Prostate gland (tissue), 2 donors: Measurements from ENCODE around the gene AQP12B. TPM values are rescaled to one million over a fixed set of nuclear protein-coding genes. Genes with fewer than 3 reads are reported as not detected.

ENCODE experiments used
- DNase-seq: peaks from one replicate; pipeline ENCODE4 v3.0.0-alpha.2; 2019; ENCODE audit warnings: low spot score
- H3K27ac ChIP-seq, 2 donors: fragments of 200-600 bp; sonication (generic); 2 replicates each; pipeline ENCODE4 v1.5.1; 2017 to 2019
- H3K27me3 ChIP-seq: fragments of 200-600 bp; sonication (generic); replicated peaks from 2 replicates; pipeline ENCODE4 v1.5.1; 2019; ENCODE audit not compliant: insufficient read depth
- H3K36me3 ChIP-seq, 2 donors: fragments of 200-600 bp; sonication (generic); 1 replicate in 1 of 2; 2 replicates in 1 of 2; pipeline versions ENCODE4 v1.5.1 to v1.8.1; 2017 to 2019
- H3K4me1 ChIP-seq: fragments of 200-600 bp; sonication (generic); replicated peaks from 2 replicates; pipeline ENCODE4 v1.5.1; 2019
- H3K4me3 ChIP-seq, 2 donors: fragments of 200-600 bp; sonication (generic); 2 replicates each; pipeline ENCODE4 v1.5.1; 2017 to 2019
- H3K9me3 ChIP-seq: fragments of 200-600 bp; sonication (generic); 2 replicates; pipeline ENCODE4 v1.5.1; 2017
- CTCF ChIP-seq, 4 experiments: fragments of 200-600 bp in 2 of 4; fragments of 450-650 bp in 2 of 4; sonication (generic) in 2 of 4; IDR thresholded peaks; 1 replicate in 3 of 4; 2 replicates in 1 of 4; pipeline ENCODE4 v1.5.1; 2016 to 2019; ENCODE audit warnings: antibody characterized with exemption in 4 of 4, mild to moderate bottlenecking in 2 of 4, moderate library complexity in 2 of 4
- POLR2A ChIP-seq: fragments of 450-650 bp; IDR thresholded peaks from one replicate; pipeline ENCODE4 v1.6.1; 2016; ENCODE audit warnings: antibody characterized with exemption, mild to moderate bottlenecking
- POLR2AphosphoS5 ChIP-seq: sonication (generic); formaldehyde crosslinking; IDR thresholded peaks from one replicate; pipeline ENCODE4 v1.6.1; 2017; ENCODE audit warnings: antibody characterized with exemption
- WGBS: methylation state at CpG from one replicate; pipeline ENCODE4 v1.1.5; 2018; 5-methylcytosine and 5-hydroxymethylcytosine counted together
- intact Hi-C: fragments of 100-400 bp; cut with DNase I; formaldehyde crosslinking; loops from one replicate; pipeline ENCODE4 v1.14.2; 2022
- small RNA-seq, 2 donors: library from RNA; depleted of rRNA; stranded (forward); fragments of <200 nt; gene quantifications; one replicate each; pipeline ENCODE3, GENCODE V24; 2016
- total RNA-seq, 2 donors: library from RNA; depleted of rRNA; stranded (reverse); fragments of >200 nt; gene quantifications; one replicate each; pipeline ENCODE4 v1.1.0, GENCODE V29; 2016

AQP12B gene
- total RNA-seq, 2 donors from 2014 or later, result not detected

- intact Hi-C loops, result no loop called here
- Histone ChIP-seq H3K4me3 (no peak overlapping the region), H3K27me3 (no peaks in the 10 kb centered on the region), H3K36me3 (no peaks in the 10 kb centered on the region), H3K9me3 (no peaks in the 10 kb centered on the region), H3K27ac (no peak overlapping the region), H3K4me1 (no peaks in the 10 kb centered on the region)
- TF ChIP-seq CTCF (IDR thresholded peaks at IDR 0.05) (no peak), POLR2AphosphoS5 (no peak), POLR2A (no peak)
- no peak for DNase-seq
- WGBS, result 67% methylated on average over 15 of the region's 20 CpGs
These were observed 53.7 kb downstream of the AQP12B start for GRCh38 chr2:240628808-240629618.

- TF ChIP-seq POLR2A (no peak), CTCF (IDR thresholded peaks at IDR 0.05) (no peak), POLR2AphosphoS5 (no peak)
- Histone ChIP-seq H3K4me3 (no peak overlapping the region), H3K9me3 (no peaks in the 10 kb centered on the region), H3K27ac (no peak overlapping the region), H3K4me1 (no peaks in the 10 kb centered on the region), H3K27me3 (no peaks in the 10 kb centered on the region), H3K36me3 (no peaks in the 10 kb centered on the region)
- intact Hi-C loops, result no loop called here
- 72% methylated on average over 7 of the region's 7 CpGs for WGBS
- no peak for DNase-seq
These were observed 54.2 kb downstream of the AQP12B start for GRCh38 chr2:240628507-240628807.

GRCh38 chr2:240627736-240628506, 54.8 kb downstream of the AQP12B start:
- no peak overlapping the region for H3K27ac ChIP-seq
- no peaks in the 10 kb centered on the region for H3K9me3 ChIP-seq
- no peaks in the 10 kb centered on the region for H3K36me3 ChIP-seq
- H3K4me1 ChIP-seq, result no peaks in the 10 kb centered on the region
- H3K4me3 ChIP-seq, result no peak overlapping the region
- no peak for TF ChIP-seq POLR2AphosphoS5
- TF ChIP-seq CTCF (IDR thresholded peaks at IDR 0.05), result no peak
- no peak for TF ChIP-seq POLR2A
- intact Hi-C loops, result no loop called here
- no peak for DNase-seq
- WGBS, result 94% methylated on average over 17 of the region's 17 CpGs
- no peaks in the 10 kb centered on the region for H3K27me3 ChIP-seq

GRCh38 chr2:240626531-240627300, 56.0 kb downstream of the AQP12B start:
- Histone ChIP-seq H3K27ac (no peak overlapping the region), H3K27me3 (no peaks in the 10 kb centered on the region), H3K9me3 (no peaks in the 10 kb centered on the region), H3K36me3 (no peaks in the 10 kb centered on the region), H3K4me3 (no peak overlapping the region), H3K4me1 (no peaks in the 10 kb centered on the region)
- 59% methylated on average over 21 of the region's 21 CpGs for whole genome bisulfite sequencing
- intact Hi-C loops, result no loop called here
- no peak for DNase-seq
- no peak for TF ChIP-seq POLR2AphosphoS5
- TF ChIP-seq CTCF (IDR thresholded peaks at IDR 0.05), result no peak
- TF ChIP-seq POLR2A, result no peak

Small RNAs within 50 kb of the gene (small RNA-seq; reads per million reads assigned to genes)
- 0 reads per million in 2 donors for gene AC011298.3

Other genes starting within 250 kb of the AQP12B start
- 100 to 1,000 TPM in 1 of 2 donors, 10 to 100 TPM in 1; 80.7 to 447 TPM for gene GPC1, start 247.2 kb downstream of the AQP12B start, total RNA-seq
- gene ANKMY1, start 124.9 kb downstream of the AQP12B start, total RNA-seq, result 10 to 100 TPM; 22.7 to 31.4 TPM
- 10 to 100 TPM; 18.4 to 18.6 TPM for gene DUSP28, start 122.5 kb downstream of the AQP12B start, total RNA-seq
- 10 to 100 TPM; 36.9 to 94.7 TPM for gene RNPEPL1, start 114.4 kb downstream of the AQP12B start, total RNA-seq
- 10 to 100 TPM; 25.5 to 68.4 TPM for gene CAPN10, start 96.2 kb downstream of the AQP12B start, total RNA-seq
- 1 to 10 TPM; 3.3 to 4.6 TPM for gene GPR35, start 57.4 kb downstream of the AQP12B start, total RNA-seq
- gene AQP12A, start 9.0 kb upstream of the AQP12B start, total RNA-seq, result not detected
- 10 to 100 TPM; 18.9 to 55.8 TPM for gene KIF1A, start 137.3 kb upstream of the AQP12B start, total RNA-seq
- not detected for gene AGXT, start 185.9 kb upstream of the AQP12B start, total RNA-seq
- 1 to 10 TPM; 1.1 to 3.5 TPM for gene MAB21L4, start 213.3 kb upstream of the AQP12B start, total RNA-seq
- gene CROCC2, start 223.5 kb upstream of the AQP12B start, total RNA-seq, result under 1 TPM in 1 of 2 donors, not detected in 1; 0.23 TPM